PC-3 (cell line): Measurements from ENCODE around the gene KISS1R. TPM values are rescaled to one million over a fixed set of nuclear protein-coding genes. Genes with fewer than 3 reads are reported as not detected.

Experiments
- ATAC-seq: fragments of 200-7000 bp; cut with Tn5 transposase; 2 replicates; pipeline ENCODE4 v1.9.1; 2020; ENCODE audit warnings: mild to moderate bottlenecking, moderate library complexity
- BruUV-seq: library from RNA; stranded (reverse); fragments of 400-500 nt; replicated peaks from 2 replicates; lab custom pipeline; 2021; lab: Mats Ljungman, UMichigan
- CTCF ChIA-PET: fragments of 300-600 bp; sonication (Branson Sonifier 250); formaldehyde crosslinking; loops from one replicate; lab custom pipeline; 2022; ENCODE audit warnings: antibody characterized with exemption; lab: Charles Lee
- POLR2A ChIA-PET: fragments of 300-600 bp; sonication (Branson Sonifier 250); formaldehyde crosslinking; loops from one replicate; lab custom pipeline; 2022; ENCODE audit warnings: antibody characterized with exemption; ENCODE audit not compliant: unreplicated experiment; lab: Charles Lee
- DNase-seq: peaks from one replicate; pipeline ENCODE4 v3.0.0-alpha.2; 2015
- H2AFZ ChIP-seq: fragments of 300-600 bp; sonication (generic); 2 replicates; pipeline ENCODE4 v1.6.0; 2016; ENCODE audit warnings: antibody characterized with exemption, low read length
- H3F3A ChIP-seq: fragments of 300-600 bp; sonication (generic); one replicate; pipeline ENCODE4 v1.6.0; 2017; ENCODE audit warnings: antibody characterized with exemption, low read length, control low read depth, mild to moderate bottlenecking; ENCODE audit not compliant: unreplicated experiment
- H3K27ac ChIP-seq: fragments of 300-600 bp; sonication (generic); 2 replicates; pipeline ENCODE4 v1.5.1; 2016; ENCODE audit warnings: mild to moderate bottlenecking, low read length
- H3K27me3 ChIP-seq: fragments of 300-600 bp; sonication (generic); 2 replicates; pipeline ENCODE4 v1.6.1; 2016; ENCODE audit warnings: low read length, mixed read lengths
- H3K36me3 ChIP-seq: fragments of 300-600 bp; sonication (generic); 2 replicates; pipeline ENCODE4 v1.6.1; 2016; ENCODE audit warnings: low read depth, mixed run types, low read length, mixed read lengths
- H3K4me1 ChIP-seq: fragments of 300-600 bp; sonication (generic); 2 replicates; pipeline ENCODE4 v1.5.1; 2016; ENCODE audit warnings: low read length; ENCODE audit not compliant: insufficient read depth
- H3K4me2 ChIP-seq: fragments of 300-600 bp; sonication (generic); 2 replicates; pipeline ENCODE4 v1.6.0; 2016; ENCODE audit warnings: low read length
- H3K4me3 ChIP-seq: fragments of 300-600 bp; sonication (generic); 2 replicates; pipeline ENCODE4 v1.5.1; 2016; ENCODE audit warnings: mild to moderate bottlenecking, low read length, mixed read lengths
- H3K79me2 ChIP-seq: fragments of 300-600 bp; sonication (generic); 2 replicates; pipeline ENCODE4 v1.6.1; 2017; ENCODE audit warnings: low read length, mixed read lengths
- H3K9ac ChIP-seq: fragments of 300-600 bp; sonication (generic); 2 replicates; pipeline ENCODE4 v1.6.0; 2016; ENCODE audit warnings: mild to moderate bottlenecking, low read length
- H3K9me2 ChIP-seq: fragments of 300-600 bp; sonication (generic); replicated peaks from 2 replicates; pipeline ENCODE4 v1.6.1; 2016; ENCODE audit warnings: mixed run types, low read length, mixed read lengths
- H3K9me3 ChIP-seq: fragments of 300-600 bp; sonication (generic); 2 replicates; pipeline ENCODE4 v1.6.1; 2016; ENCODE audit warnings: low read length, mixed read lengths
- H4K20me1 ChIP-seq: fragments of 300-600 bp; sonication (generic); 2 replicates; pipeline ENCODE4 v1.6.1; 2016; ENCODE audit warnings: low read length, mixed read lengths
- EZH2 ChIP-seq: fragments of 300-600 bp; sonication (generic); IDR thresholded peaks from one replicate; pipeline ENCODE4 v1.6.1; 2017; ENCODE audit warnings: antibody characterized with exemption, mild to moderate bottlenecking, low read length; ENCODE audit not compliant: unreplicated experiment
- EZH2phosphoT487 ChIP-seq: fragments of 300-600 bp; sonication (generic); IDR thresholded peaks from 2 replicates; pipeline ENCODE4 v1.6.1; 2018; ENCODE audit warnings: mild to moderate bottlenecking, antibody characterized with exemption, low read length, borderline replicate concordance
- intact Hi-C: fragments of 100-400 bp; cut with micrococcal nuclease; formaldehyde crosslinking; loops from 2 replicates; pipeline ENCODE4 v1.9.0; 2023
- total RNA-seq: library from RNA; depleted of rRNA; stranded (reverse); fragments of >200 nt; gene quantifications from 2 replicates; pipeline ENCODE4 v1.2.3, GENCODE V29; 2014
- TF ChIP-seq, protein P1 (sequence below): fragments of 300-600 bp; sonication (generic); conservative IDR thresholded peaks from 2 replicates; pipeline ENCODE4 v1.5.1; 2017; ENCODE audit warnings: antibody characterized with exemption, low read depth, mild to moderate bottlenecking, low read length

Gene KISS1R
- total RNA-seq, 1 experiment from 2014 or later, result 3.9 TPM

GRCh38 chr19:963486-963951 is 46.4 kb downstream of the KISS1R start:
- ATAC-seq, result no peak
- CTCF ChIA-PET, result no interaction called here
- BruUV-seq, result no TSS peak

GRCh38 chr19:964116-964520 is 47.0 kb downstream of the KISS1R start:
- ChIA-PET POLR2A (no interaction called here), CTCF (no interaction called here)
- intact Hi-C loops, result no loop called here
- Histone ChIP-seq H3F3A (no peaks in the 10 kb centered on the region), H3K9ac (no peak overlapping the region), H3K36me3 (no peaks in the 10 kb centered on the region), H3K27me3 (no peaks in the 10 kb centered on the region), H2AFZ (no peak overlapping the region), H3K4me2 (no peak overlapping the region), H3K4me3 (no peak overlapping the region), H3K9me3 (no peaks in the 10 kb centered on the region), H3K79me2 (no peaks in the 10 kb centered on the region), H3K9me2 (no peaks in the 10 kb centered on the region), H3K27ac (no peak overlapping the region), H3K4me1 (peaks cover 9% of the 10 kb centered on the region; the same call in 1 of the 2 replicates), H4K20me1 (no peaks in the 10 kb centered on the region)
- TF ChIP-seq, protein P1, sequence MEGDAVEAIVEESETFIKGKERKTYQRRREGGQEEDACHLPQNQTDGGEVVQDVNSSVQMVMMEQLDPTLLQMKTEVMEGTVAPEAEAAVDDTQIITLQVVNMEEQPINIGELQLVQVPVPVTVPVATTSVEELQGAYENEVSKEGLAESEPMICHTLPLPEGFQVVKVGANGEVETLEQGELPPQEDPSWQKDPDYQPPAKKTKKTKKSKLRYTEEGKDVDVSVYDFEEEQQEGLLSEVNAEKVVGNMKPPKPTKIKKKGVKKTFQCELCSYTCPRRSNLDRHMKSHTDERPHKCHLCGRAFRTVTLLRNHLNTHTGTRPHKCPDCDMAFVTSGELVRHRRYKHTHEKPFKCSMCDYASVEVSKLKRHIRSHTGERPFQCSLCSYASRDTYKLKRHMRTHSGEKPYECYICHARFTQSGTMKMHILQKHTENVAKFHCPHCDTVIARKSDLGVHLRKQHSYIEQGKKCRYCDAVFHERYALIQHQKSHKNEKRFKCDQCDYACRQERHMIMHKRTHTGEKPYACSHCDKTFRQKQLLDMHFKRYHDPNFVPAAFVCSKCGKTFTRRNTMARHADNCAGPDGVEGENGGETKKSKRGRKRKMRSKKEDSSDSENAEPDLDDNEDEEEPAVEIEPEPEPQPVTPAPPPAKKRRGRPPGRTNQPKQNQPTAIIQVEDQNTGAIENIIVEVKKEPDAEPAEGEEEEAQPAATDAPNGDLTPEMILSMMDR, result no peak
- TF ChIP-seq EZH2phosphoT487 (no peak), EZH2 (no peak)
- no peak for DNase-seq
- ATAC-seq, result no peak
- no TSS peak for BruUV-seq

More at GRCh38 chr19:963486-963951, 46.4 kb downstream of the KISS1R start:
- Histone ChIP-seq H3K36me3 (no peaks in the 10 kb centered on the region), H3K4me2 (no peak overlapping the region), H3K9me2 (no peaks in the 10 kb centered on the region), H4K20me1 (no peaks in the 10 kb centered on the region), H3K4me1 (peaks cover 14% of the 10 kb centered on the region; the same call in 1 of the 2 replicates), H3K27ac (no peak overlapping the region), H3K4me3 (no peak overlapping the region), H3K27me3 (no peaks in the 10 kb centered on the region), H3F3A (no peaks in the 10 kb centered on the region), H3K9ac (no peak overlapping the region), H3K9me3 (no peaks in the 10 kb centered on the region), H2AFZ (no peak overlapping the region), H3K79me2 (no peaks in the 10 kb centered on the region)
- intact Hi-C loops, result no loop called here
- POLR2A ChIA-PET, result no interaction called here
- TF ChIP-seq EZH2 (no peak), EZH2phosphoT487 (no peak)
- TF ChIP-seq, protein P1, result no peak
- DNase-seq, result no peak
